Neural cell (in vitro differentiated cells): ENCODE data around the gene ZNF578.

ENCODE experiments used
- CTCF ChIP-seq: fragments of 450-650 bp; IDR thresholded peaks from 2 replicates; pipeline ENCODE4 v1.5.1; 2014; ENCODE audit warnings: antibody characterized with exemption, mild to moderate bottlenecking, moderate library complexity; ENCODE audit not compliant: poor library complexity, severe bottlenecking
- EP300 ChIP-seq: fragments of 450-650 bp; conservative IDR thresholded peaks from 2 replicates; pipeline ENCODE4 v1.6.1; 2014; ENCODE audit warnings: antibody characterized with exemption, mild to moderate bottlenecking, moderate library complexity; ENCODE audit not compliant: poor library complexity, severe bottlenecking
- EZH2 ChIP-seq: fragments of 200-600, 300-800 bp; shearing (Covaris generic), sonication (generic); IDR thresholded peaks from 2 replicates; pipeline ENCODE4 v1.6.1; 2014; ENCODE audit warnings: antibody characterized with exemption, low read length, borderline replicate concordance, mild to moderate bottlenecking; ENCODE audit not compliant: insufficient read depth, poor library complexity, severe bottlenecking
- MXI1 ChIP-seq: fragments of 450-650 bp; conservative IDR thresholded peaks from 2 replicates; pipeline ENCODE4 v1.6.1; 2014; ENCODE audit warnings: antibody characterized with exemption, mild to moderate bottlenecking; ENCODE audit not compliant: poor library complexity, severe bottlenecking
- POLR2AphosphoS5 ChIP-seq: IDR thresholded peaks from 2 replicates; pipeline ENCODE4 v1.6.1; 2012
- RAD21 ChIP-seq: fragments of 450-650 bp; conservative IDR thresholded peaks from 2 replicates; pipeline ENCODE4 v1.6.1; 2014; ENCODE audit warnings: antibody characterized with exemption, mild to moderate bottlenecking, moderate library complexity
- REST ChIP-seq: IDR thresholded peaks from 2 replicates; pipeline ENCODE4 v1.6.1; 2012; ENCODE audit warnings: borderline replicate concordance
- SMC3 ChIP-seq: fragments of 450-650 bp; conservative IDR thresholded peaks from 2 replicates; pipeline ENCODE4 v1.6.1; 2014; ENCODE audit warnings: antibody characterized with exemption, mild to moderate bottlenecking, moderate library complexity; ENCODE audit not compliant: poor library complexity

GRCh38 chr19:52442179-52442578, 11.2 kb upstream of the ZNF578 start:
- TF ChIP-seq CTCF (no peak), POLR2AphosphoS5 (no peak), EZH2 (no peak), EP300 (no peak), SMC3 (no peak), MXI1 (no peak), REST (no peak), RAD21 (no peak)
